ENCODE results near the gene NCK1. TPM values are rescaled to one million over a fixed set of nuclear protein-coding genes. Genes with fewer than 3 reads are reported as not detected.

The NCK1 gene
- total and polyA plus RNA-seq, 10 of the 15 experiments (the other 5 are each of a cell fraction or from before 2014, with no cell fraction given): 15.6 to 33.4 (median 25.0) TPM

DNA sequence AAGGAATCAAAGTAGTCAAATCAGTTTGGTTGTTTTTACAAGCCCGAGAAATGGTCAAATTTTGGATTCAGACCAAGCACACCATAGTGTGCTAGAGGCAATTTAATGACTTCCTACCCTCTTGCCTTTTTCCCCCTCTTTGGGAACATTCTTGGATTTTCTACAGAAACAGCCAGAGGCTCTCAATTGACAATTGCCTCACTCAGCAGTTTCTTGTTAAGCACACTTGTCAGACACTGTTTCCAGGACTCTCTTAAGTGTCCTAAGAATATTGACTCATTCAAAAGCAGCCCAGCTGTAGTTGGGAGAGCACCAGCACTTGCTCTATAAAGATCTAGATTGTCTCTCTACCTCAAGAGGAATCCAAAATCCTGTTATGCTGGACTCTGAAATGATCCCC is 44.6 kb upstream of the NCK1 start:
- Histone ChIP-seq H3K27ac (ENCODE audit: control insufficient read depth, insufficient read depth) (no peak overlapping the region), H4K20me1 (ENCODE audit: control insufficient read depth, insufficient read depth) (no peaks in the 10 kb centered on the region), H3K27me3 (replicated peaks in 1 of 2; ENCODE audit: control insufficient read depth in 2 of 2, insufficient read depth in 2 of 2, low read length in 1 of 2) (peaks cover 3 to 6% of the 10 kb centered on the region in 2 experiments), H3K9ac (ENCODE audit: control insufficient read depth, insufficient read depth, low read length) (no peak overlapping the region), H3K4me1 (ENCODE audit: control insufficient read depth, insufficient read depth, low read length) (peaks cover 4% of the 10 kb centered on the region; the same call in 1 of the 2 replicates), H2AFZ (ENCODE audit: control insufficient read depth, low read depth, low read length) (no peak overlapping the region), H3K4me2 (ENCODE audit: control insufficient read depth, insufficient read depth) (no peak overlapping the region), H3K4me3 (no peak overlapping the region), H3K9me3 (replicated peaks; ENCODE audit: control insufficient read depth, insufficient read depth, low read length) (no peaks in the 10 kb centered on the region; the same call in 2 of the 3 replicates), H3K36me3 (ENCODE audit: control insufficient read depth in 2 of 2, insufficient read depth in 2 of 2, low read length in 1 of 2) (no peaks in the 10 kb centered on the region), H3K79me2 (ENCODE audit: control insufficient read depth, insufficient read depth, low read length) (no peaks in the 10 kb centered on the region)
- ATAC-seq (no peak), FAIRE-seq (no peak), DNase-seq (ENCODE audit: low read depth, low spot score) (no peak)
- ChIA-PET CTCF (interaction anchor here (1.4 kb wide), 1 partner anchor 196 kb away, joined by 6 read pairs; no protein-coding TSS in a partner anchor), SMC1A (ENCODE audit: uncharacterized antibody, unreplicated experiment) (interaction anchor here (1.3 to 1.9 kb wide), 2 partner anchors 40 to 65 kb away, joined by 3 to 4 read pairs; no protein-coding TSS in a partner anchor), POLR2A (no interaction called here), RAD21 (ENCODE audit: unreplicated experiment) (interaction anchor here (1.3 kb wide), 1 partner anchor 65 kb away, joined by 3 read pairs; the partner anchor contains the start of gene STAG1)
- 25% methylated on average over 1 of the region's 1 CpG for WGBS (ENCODE audit: insufficient coverage, insufficient replicate concordance, low lambda C conversion rate, missing lambda C conversion rate)
- TF ChIP-seq, protein P1, sequence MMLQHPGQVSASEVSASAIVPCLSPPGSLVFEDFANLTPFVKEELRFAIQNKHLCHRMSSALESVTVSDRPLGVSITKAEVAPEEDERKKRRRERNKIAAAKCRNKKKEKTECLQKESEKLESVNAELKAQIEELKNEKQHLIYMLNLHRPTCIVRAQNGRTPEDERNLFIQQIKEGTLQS (IDR thresholded peaks at IDR 0.05; ENCODE audit: borderline replicate concordance, extremely low read depth, low read depth, low read length): no peak
- TF ChIP-seq MYC (IDR thresholded peaks at IDR 0.05; ENCODE audit: insufficient read depth, insufficient read length, insufficient replicate concordance, low read length, severe bottlenecking): no peak
- TF ChIP-seq CBX3 (IDR thresholded peaks at IDR 0.05; ENCODE audit: borderline replicate concordance, low read depth): no peak
- no peak for TF ChIP-seq EP300 (IDR thresholded peaks at IDR 0.05; ENCODE audit: borderline replicate concordance in 1 of 2, control insufficient read depth in 1 of 2, low read depth in 2 of 2, low read length in 2 of 2)
- in situ Hi-C loops (cut with MboI) (no loop called here), intact Hi-C loops (cut with micrococcal nuclease; ENCODE audit: unreplicated experiment) (no loop called here)
- BruUV-seq (replicated peaks): no TSS peak

DNA sequence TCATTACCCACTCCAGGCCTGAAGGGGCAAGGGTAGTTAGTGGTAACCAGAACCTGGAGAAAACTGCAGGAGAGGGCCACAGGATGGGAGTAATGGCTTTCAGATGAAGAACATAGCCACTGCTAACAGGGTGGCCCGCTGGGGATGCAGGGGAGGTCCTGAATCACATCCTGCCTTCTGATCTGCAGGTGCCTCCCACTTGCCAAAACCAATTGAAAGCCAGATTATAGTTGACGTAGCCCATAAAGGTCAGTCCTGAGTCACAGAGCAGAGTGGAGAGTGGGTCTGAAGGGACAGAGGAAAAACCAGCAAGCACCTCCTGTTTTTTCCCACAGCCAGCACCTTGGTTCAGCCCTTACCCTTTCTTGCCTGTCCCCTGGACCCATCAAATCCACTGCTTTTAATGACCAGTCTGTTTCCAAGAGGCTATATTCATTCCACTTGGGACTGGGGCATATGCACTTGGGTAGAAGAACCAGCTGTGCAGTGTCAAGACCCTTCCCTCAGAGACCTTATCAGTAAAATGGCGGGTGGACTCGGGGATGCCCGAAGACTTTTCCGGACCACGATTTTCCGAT is 43.7 kb upstream of the NCK1 start:
- DNase-seq (ENCODE audit: low read depth, low spot score): no peak
- ChIA-PET RAD21 (ENCODE audit: unreplicated experiment) (no interaction called here), SMC1A (ENCODE audit: uncharacterized antibody, unreplicated experiment) (interaction anchor here (0.7 to 1.3 kb wide), 3 partner anchors 40 to 741 kb away, joined by 3 to 7 read pairs (median 3); no protein-coding TSS in a partner anchor), CTCF (interaction anchor here (1.0 kb wide), 1 partner anchor 196 kb away, joined by 3 read pairs; no protein-coding TSS in a partner anchor), POLR2A (no interaction called here)
- intact Hi-C loops (cut with micrococcal nuclease; ENCODE audit: unreplicated experiment): no loop called here
- 59% methylated on average over 8 of the region's 8 CpGs for WGBS (ENCODE audit: insufficient coverage, insufficient replicate concordance, low lambda C conversion rate, missing lambda C conversion rate)
- FAIRE-seq: no peak
- H4K20me1 ChIP-seq (ENCODE audit: control insufficient read depth, insufficient read depth): no peaks in the 10 kb centered on the region
- peak overlapping the region; percentile 67 for H2AFZ ChIP-seq (ENCODE audit: control insufficient read depth, low read depth, low read length)
- no peaks in the 10 kb centered on the region for H3K36me3 ChIP-seq (ENCODE audit: control insufficient read depth in 2 of 2, insufficient read depth in 2 of 2, low read length in 1 of 2)
- no peak overlapping the region for H3K27ac ChIP-seq (ENCODE audit: control insufficient read depth, insufficient read depth)
- peaks cover 4% of the 10 kb centered on the region; the same call in 1 of the 2 replicates for H3K4me1 ChIP-seq (ENCODE audit: control insufficient read depth, insufficient read depth, low read length)
- no peaks in the 10 kb centered on the region for H3K79me2 ChIP-seq (ENCODE audit: control insufficient read depth, insufficient read depth, low read length)
- peaks cover 3 to 6% of the 10 kb centered on the region in 2 experiments for H3K27me3 ChIP-seq (replicated peaks in 1 of 2; ENCODE audit: control insufficient read depth in 2 of 2, insufficient read depth in 2 of 2, low read length in 1 of 2)
- peak; percentile 85 for ATAC-seq
- peak overlapping the region; percentile 65 for H3K4me3 ChIP-seq
- H3K4me2 ChIP-seq (ENCODE audit: control insufficient read depth, insufficient read depth): peak overlapping the region; percentile 91
- H3K9me3 ChIP-seq (replicated peaks; ENCODE audit: control insufficient read depth, insufficient read depth, low read length): no peaks in the 10 kb centered on the region; the same call in 2 of the 3 replicates
- in situ Hi-C loops (cut with MboI): no loop called here
- BruUV-seq (replicated peaks): no TSS peak
- H3K9ac ChIP-seq (ENCODE audit: control insufficient read depth, insufficient read depth, low read length): no peak overlapping the region
- TF ChIP-seq FOXM1 (IDR thresholded peaks at IDR 0.05; ENCODE audit: low read depth, low read length) (no peak), RFX5 (IDR thresholded peaks at IDR 0.05; ENCODE audit: low read depth, low read length) (peak; percentile 67; the same call in 1 of the 2 replicates), NR2F1 (conservative IDR thresholded peaks at IDR 0.05) (peak; percentile 31; the same call in 1 of the 2 replicates), EZH2 (IDR thresholded peaks at IDR 0.05; ENCODE audit: borderline replicate concordance, control insufficient read depth, low read depth, low read length) (no peak), STAT3 (IDR thresholded peaks at IDR 0.05; ENCODE audit: low read depth, low read length) (no peak), ZBED1 (IDR thresholded peaks at IDR 0.05; ENCODE audit: borderline replicate concordance) (no peak)
- TF ChIP-seq, protein P2, sequence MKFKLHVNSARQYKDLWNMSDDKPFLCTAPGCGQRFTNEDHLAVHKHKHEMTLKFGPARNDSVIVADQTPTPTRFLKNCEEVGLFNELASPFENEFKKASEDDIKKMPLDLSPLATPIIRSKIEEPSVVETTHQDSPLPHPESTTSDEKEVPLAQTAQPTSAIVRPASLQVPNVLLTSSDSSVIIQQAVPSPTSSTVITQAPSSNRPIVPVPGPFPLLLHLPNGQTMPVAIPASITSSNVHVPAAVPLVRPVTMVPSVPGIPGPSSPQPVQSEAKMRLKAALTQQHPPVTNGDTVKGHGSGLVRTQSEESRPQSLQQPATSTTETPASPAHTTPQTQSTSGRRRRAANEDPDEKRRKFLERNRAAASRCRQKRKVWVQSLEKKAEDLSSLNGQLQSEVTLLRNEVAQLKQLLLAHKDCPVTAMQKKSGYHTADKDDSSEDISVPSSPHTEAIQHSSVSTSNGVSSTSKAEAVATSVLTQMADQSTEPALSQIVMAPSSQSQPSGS (IDR thresholded peaks at IDR 0.05; ENCODE audit: low read length): no peak
- TF ChIP-seq, protein P3, sequence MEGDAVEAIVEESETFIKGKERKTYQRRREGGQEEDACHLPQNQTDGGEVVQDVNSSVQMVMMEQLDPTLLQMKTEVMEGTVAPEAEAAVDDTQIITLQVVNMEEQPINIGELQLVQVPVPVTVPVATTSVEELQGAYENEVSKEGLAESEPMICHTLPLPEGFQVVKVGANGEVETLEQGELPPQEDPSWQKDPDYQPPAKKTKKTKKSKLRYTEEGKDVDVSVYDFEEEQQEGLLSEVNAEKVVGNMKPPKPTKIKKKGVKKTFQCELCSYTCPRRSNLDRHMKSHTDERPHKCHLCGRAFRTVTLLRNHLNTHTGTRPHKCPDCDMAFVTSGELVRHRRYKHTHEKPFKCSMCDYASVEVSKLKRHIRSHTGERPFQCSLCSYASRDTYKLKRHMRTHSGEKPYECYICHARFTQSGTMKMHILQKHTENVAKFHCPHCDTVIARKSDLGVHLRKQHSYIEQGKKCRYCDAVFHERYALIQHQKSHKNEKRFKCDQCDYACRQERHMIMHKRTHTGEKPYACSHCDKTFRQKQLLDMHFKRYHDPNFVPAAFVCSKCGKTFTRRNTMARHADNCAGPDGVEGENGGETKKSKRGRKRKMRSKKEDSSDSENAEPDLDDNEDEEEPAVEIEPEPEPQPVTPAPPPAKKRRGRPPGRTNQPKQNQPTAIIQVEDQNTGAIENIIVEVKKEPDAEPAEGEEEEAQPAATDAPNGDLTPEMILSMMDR (IDR thresholded peaks at IDR 0.05 in 2 of 3, conservative IDR thresholded peaks at IDR 0.05 in 1 of 3; ENCODE audit: control insufficient read depth in 2 of 3, extremely low read depth in 1 of 3, insufficient read depth in 1 of 3, low read depth in 3 of 3, low read length in 3 of 3): peak in 1 of 3 experiments; percentile 13; a peak in 1 of 6 replicates

Measured in GM12878 (cell line).